RWPE1 (cell line): Measurements from ENCODE around the gene CCDC78.

Experiments used
- CTCF ChIA-PET: fragments of 350-600 bp; sonication (Branson Sonifier 250); formaldehyde crosslinking; extraction: SDS; loops from one replicate; lab custom pipeline; 2021; lab: Yijun Ruan, JAX
- POLR2A ChIA-PET: fragments of 400-600 bp; formaldehyde crosslinking; extraction: SDS; loops from one replicate; lab custom pipeline; 2020; ENCODE audit warnings: antibody characterized with exemption; ENCODE audit not compliant: low non-redundant PET; lab: Yijun Ruan, JAX
- DNase-seq: peaks from one replicate; pipeline ENCODE4 v3.0.0; 2012; ENCODE audit warnings: low spot score
- H3K27ac ChIP-seq: fragments of 450-650 bp; 2 replicates; pipeline ENCODE4 v1.5.1; 2017
- TF ChIP-seq, protein P1 (sequence below): fragments of 450-650 bp; conservative IDR thresholded peaks from 2 replicates; pipeline ENCODE4 v1.5.1; 2017; ENCODE audit warnings: low read depth, mild to moderate bottlenecking

Gene CCDC78

DNA sequence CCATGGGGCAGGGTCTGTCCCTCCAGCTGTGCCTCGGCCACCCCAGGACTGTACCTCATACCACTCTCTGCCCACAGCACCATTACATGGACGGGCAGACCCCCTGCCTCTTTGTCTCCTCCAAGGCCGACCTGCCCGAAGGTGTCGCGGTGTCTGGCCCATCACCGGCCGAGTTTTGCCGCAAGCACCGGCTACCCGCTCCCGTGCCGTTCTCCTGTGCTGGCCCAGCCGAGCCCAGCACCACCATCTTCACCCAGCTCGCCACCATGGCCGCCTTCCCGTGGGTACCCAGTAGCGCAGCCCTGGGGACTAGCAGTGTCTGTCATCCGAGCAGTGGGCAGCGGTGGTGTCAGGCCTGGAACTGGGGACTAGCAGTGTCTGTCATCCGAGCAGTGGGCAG is 53.4 kb downstream of the CCDC78 start:
- DNase-seq, result no peak
- ChIA-PET CTCF (no interaction called here), POLR2A (no interaction called here)
- TF ChIP-seq, protein P1, sequence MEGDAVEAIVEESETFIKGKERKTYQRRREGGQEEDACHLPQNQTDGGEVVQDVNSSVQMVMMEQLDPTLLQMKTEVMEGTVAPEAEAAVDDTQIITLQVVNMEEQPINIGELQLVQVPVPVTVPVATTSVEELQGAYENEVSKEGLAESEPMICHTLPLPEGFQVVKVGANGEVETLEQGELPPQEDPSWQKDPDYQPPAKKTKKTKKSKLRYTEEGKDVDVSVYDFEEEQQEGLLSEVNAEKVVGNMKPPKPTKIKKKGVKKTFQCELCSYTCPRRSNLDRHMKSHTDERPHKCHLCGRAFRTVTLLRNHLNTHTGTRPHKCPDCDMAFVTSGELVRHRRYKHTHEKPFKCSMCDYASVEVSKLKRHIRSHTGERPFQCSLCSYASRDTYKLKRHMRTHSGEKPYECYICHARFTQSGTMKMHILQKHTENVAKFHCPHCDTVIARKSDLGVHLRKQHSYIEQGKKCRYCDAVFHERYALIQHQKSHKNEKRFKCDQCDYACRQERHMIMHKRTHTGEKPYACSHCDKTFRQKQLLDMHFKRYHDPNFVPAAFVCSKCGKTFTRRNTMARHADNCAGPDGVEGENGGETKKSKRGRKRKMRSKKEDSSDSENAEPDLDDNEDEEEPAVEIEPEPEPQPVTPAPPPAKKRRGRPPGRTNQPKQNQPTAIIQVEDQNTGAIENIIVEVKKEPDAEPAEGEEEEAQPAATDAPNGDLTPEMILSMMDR, result no peak
- peak overlapping the region; percentile 94 for H3K27ac ChIP-seq
